K562 (cell line): ENCODE measurements around the gene TPRG1L. TPM values are rescaled to one million over a fixed set of nuclear protein-coding genes. Genes with fewer than 3 reads are reported as not detected.
A peak's percentile ranks its signal among the peaks of the same experiment; 100 is the strongest.

Experiments used
- ATAC-seq: fragments of 200-7000 bp; cut with Tn5 transposase; 3 replicates; pipeline ENCODE4 v1.9.1; 2020; ENCODE audit warnings: moderate library complexity
- BruUV-seq: library from RNA; stranded (reverse); fragments of 400-500 nt; replicated peaks from 2 replicates; lab custom pipeline; 2021; lab: Mats Ljungman, UMichigan
- CTCF ChIA-PET: fragments of 300-600 bp; formaldehyde crosslinking; extraction: SDS; loops from one replicate; lab custom pipeline; 2021; ENCODE audit warnings: low intra/inter-chr PET ratio; lab: Yijun Ruan, JAX
- POLR2A ChIA-PET: fragments of 300-600, 350-650 bp; sonication (Branson Sonifier 250); formaldehyde crosslinking; extraction: SDS; loops from one replicate; lab custom pipeline; 2021; ENCODE audit warnings: antibody characterized with exemption, inconsistent platforms; lab: Yijun Ruan, JAX
- DNase-seq, 4 experiments: peaks; one replicate each; pipeline versions ENCODE4 v3.0.0 to v3.0.0-alpha.2; 2011 to 2018; ENCODE audit warnings: low spot score in 3 of 4, mixed read lengths in 3 of 4; ENCODE audit errors: extremely low read depth in 1 of 4
- FAIRE-seq: peaks from 2 replicates; lab custom pipeline; 2011; peaks lifted over from hg19 to GRCh38; lab: Jason Lieb, UNC
- H2AFZ ChIP-seq: 2 replicates; pipeline ENCODE4 v1.6.0; 2011; ENCODE audit warnings: low read depth, low read length, control low read depth, inconsistent platforms
- H3K27ac ChIP-seq: fragments of 200-600 bp; 3 replicates; pipeline ENCODE4 v1.8.0; 2011; ENCODE audit warnings: low read depth, mild to moderate bottlenecking, control low read depth, inconsistent platforms, low read length, moderate library complexity, mixed read lengths; ENCODE audit errors: extremely low read depth
- H3K27me3 ChIP-seq, 2 experiments: fragments of 300-600 bp in 1 of 2; 2 replicates in 1 of 2; 3 replicates in 1 of 2; pipeline versions ENCODE4 v1.6.0 to v1.8.0; 2011; ENCODE audit warnings: inconsistent platforms in 2 of 2, low read length in 2 of 2, mild to moderate bottlenecking in 1 of 2, mixed read lengths in 1 of 2, moderate library complexity in 1 of 2; ENCODE audit not compliant: control insufficient read depth in 2 of 2, insufficient read depth in 2 of 2
- H3K36me3 ChIP-seq: fragments of 300-600 bp; 3 replicates; pipeline ENCODE4 v1.8.0; 2011; ENCODE audit warnings: mild to moderate bottlenecking, low read length, inconsistent platforms; ENCODE audit not compliant: control insufficient read depth, insufficient read depth
- H3K4me1 ChIP-seq, 2 experiments: fragments of 200-600 bp in 1 of 2; replicated peaks in 1 of 2; 2 replicates in 1 of 2; 3 replicates in 1 of 2; pipeline versions ENCODE4 v1.5.1 to v1.8.0; 2011; ENCODE audit warnings: inconsistent platforms in 2 of 2, low read length in 2 of 2, mild to moderate bottlenecking in 1 of 2, mixed read lengths in 1 of 2, moderate library complexity in 1 of 2; ENCODE audit not compliant: control insufficient read depth in 2 of 2, insufficient read depth in 2 of 2
- H3K4me2 ChIP-seq: 2 replicates; pipeline ENCODE4 v1.6.1; 2011; ENCODE audit warnings: low read length, control low read depth, inconsistent platforms, mixed read lengths; ENCODE audit not compliant: insufficient read depth
- H3K4me3 ChIP-seq: fragments of 200-600 bp; sonication (generic), shearing (Covaris generic); 2 replicates; pipeline ENCODE4 v1.5.1; 2016; ENCODE audit warnings: control low read depth, inconsistent platforms
- H3K79me2 ChIP-seq: fragments of 200-600 bp; 3 replicates; pipeline ENCODE4 v1.8.0; 2011; ENCODE audit warnings: low read length, inconsistent platforms; ENCODE audit not compliant: control insufficient read depth, insufficient read depth
- H3K9ac ChIP-seq, 2 experiments: 2 replicates each; pipeline versions ENCODE4 v1.6.0 to v1.6.1; 2011; ENCODE audit warnings: low read depth in 2 of 2, low read length in 2 of 2, control low read depth in 1 of 2, inconsistent platforms in 1 of 2, mild to moderate bottlenecking in 1 of 2, mixed read lengths in 1 of 2; ENCODE audit not compliant: insufficient read depth in 1 of 2
- H3K9me1 ChIP-seq: one replicate; pipeline ENCODE4 v1.6.0; 2011; ENCODE audit warnings: inconsistent platforms, mild to moderate bottlenecking, low read length, moderate library complexity; ENCODE audit not compliant: control insufficient read depth, insufficient read depth
- H3K9me3 ChIP-seq: replicated peaks from 2 replicates; pipeline ENCODE4 v1.5.1; 2011; ENCODE audit warnings: low read depth, low read length, inconsistent platforms; ENCODE audit not compliant: control insufficient read depth, insufficient read depth
- H4K20me1 ChIP-seq: replicated peaks from 2 replicates; pipeline ENCODE4 v1.6.1; 2011; ENCODE audit warnings: low read length, inconsistent platforms, mixed read lengths; ENCODE audit not compliant: control insufficient read depth, insufficient read depth
- AFF4 ChIP-seq: sonication (generic); formaldehyde crosslinking; IDR thresholded peaks from 2 replicates; pipeline ENCODE4 v1.8.0; 2023; ENCODE audit warnings: mild to moderate bottlenecking, missing genetic modification reagents
- COPS2 ChIP-seq: fragments of 450-650 bp; conservative IDR thresholded peaks from 2 replicates; pipeline ENCODE4 v1.6.1; 2016; ENCODE audit warnings: mild to moderate bottlenecking, moderate library complexity
- EP400 ChIP-seq: fragments of 450-650 bp; IDR thresholded peaks from 2 replicates; pipeline ENCODE4 v1.6.1; 2017; ENCODE audit warnings: antibody characterized with exemption, mild to moderate bottlenecking, moderate library complexity
- POLR2B ChIP-seq: fragments of 450-650 bp; IDR thresholded peaks from 2 replicates; pipeline ENCODE4 v1.6.1; 2018; ENCODE audit warnings: low read depth; ENCODE audit not compliant: partially characterized antibody
- RBBP5 ChIP-seq: fragments of 200-600 bp; sonication (generic); IDR thresholded peaks from 2 replicates; pipeline ENCODE4 v1.6.1; 2012; ENCODE audit warnings: borderline replicate concordance, mild to moderate bottlenecking, low read length, control low read depth, inconsistent platforms; ENCODE audit not compliant: insufficient read depth, poor library complexity, severe bottlenecking
- RBM25 ChIP-seq: fragments of 200-400 bp; formaldehyde crosslinking; IDR thresholded peaks from 2 replicates; pipeline ENCODE4 v1.6.1; 2018; ENCODE audit warnings: low read length, low read depth, moderate library complexity; ENCODE audit not compliant: severe bottlenecking
- SMAD4 ChIP-seq: fragments of 250-450 bp; sonication (Bioruptor Pico); conservative IDR thresholded peaks from 2 replicates; pipeline ENCODE4 v1.8.0; 2021; ENCODE audit warnings: inconsistent platforms, mild to moderate bottlenecking, moderate library complexity
- ZNF140 ChIP-seq: fragments of 250-450 bp; sonication (Bioruptor Pico); IDR thresholded peaks from 2 replicates; pipeline ENCODE4 v1.8.0; 2021; ENCODE audit warnings: moderate library complexity, mild to moderate bottlenecking, inconsistent platforms
- ZNF239 ChIP-seq: fragments of 250-450 bp; sonication (Bioruptor Pico); IDR thresholded peaks from 2 replicates; pipeline ENCODE4 v1.4.0; 2020; ENCODE audit warnings: mild to moderate bottlenecking
- ZNF655 ChIP-seq: fragments of 250-450 bp; sonication (Bioruptor Pico); IDR thresholded peaks from 2 replicates; pipeline ENCODE4 v1.5.0; 2021
- WGBS: fragments of 100-300 bp; shearing (Covaris generic); methylation state at CpG from one replicate; pipeline ENCODE4 v1.1.6; 2016; ENCODE audit warnings: low coverage, mixed read lengths; ENCODE audit not compliant: insufficient coverage; ENCODE audit errors: missing lambda C conversion rate; 5-methylcytosine and 5-hydroxymethylcytosine counted together
- in situ Hi-C: fragments of 300-500 bp; cut with MboI; formaldehyde crosslinking; loops from 4 replicates; pipeline ENCODE4 v1.15.0; 2018; ENCODE audit warnings: inconsistent platforms, mixed read lengths
- intact Hi-C: fragments of 100-400 bp; cut with micrococcal nuclease; formaldehyde crosslinking; loops from 2 replicates; pipeline ENCODE4 v1.14.2; 2022
- polyA plus RNA-seq, 8 experiments: library from polyadenylated mRNA; depleted of rRNA in 4 of 8; stranded (reverse) in 5 of 8; unstranded in 3 of 8; fragments of >200 nt; fragmentation: Nextera tagmentation in 2 of 8; fragmentation: Illumina TruSeq in 1 of 8; extraction: Ambion mirVana in 2 of 8; extraction: Trizol in 1 of 8; gene quantifications; 2 replicates each; pipeline versions ENCODE4 v1.2.1 to v1.2.3, GENCODE V29; 2011 to 2014; ENCODE audit warnings: inconsistent platforms in 1 of 8, missing spikeins in 1 of 8
- total RNA-seq, 7 experiments: library from RNA; depleted of rRNA in 6 of 7; stranded (reverse); fragments of >200 nt in 6 of 7; fragmentation: Illumina TruSeq in 2 of 7; extraction: Trizol in 2 of 7; gene quantifications; 2 replicates each; pipeline versions ENCODE4 v1.2.1 to v1.2.3, GENCODE V29; 2011 to 2021; ENCODE audit warnings: low replicate concordance in 1 of 7

The TPRG1L gene
- total and polyA plus RNA-seq, 9 of the 15 experiments (the other 6 are each of a cell fraction or from before 2014, with no cell fraction given): 1.6 to 11.0 (median 6.2) TPM

- POLR2A ChIA-PET: interaction anchor here (0.6 to 2.9 kb wide), 3 partner anchors 11 to 177 kb away, joined by 3 to 8 read pairs (median 4); no protein-coding TSS in a partner anchor
- H2AFZ ChIP-seq: no peak overlapping the region
- CTCF ChIA-PET: no interaction called here
- no peak for ATAC-seq
- H3K4me2 ChIP-seq: no peak overlapping the region
- H3K9me1 ChIP-seq: no peaks in the 10 kb centered on the region
- in situ Hi-C loops: no loop called here
- no peaks in the 10 kb centered on the region for H3K27me3 ChIP-seq
- H3K27ac ChIP-seq: no peak overlapping the region
- H3K36me3 ChIP-seq: peaks cover 54% of the 10 kb centered on the region; the same call in 1 of the 3 replicates
- H3K4me1 ChIP-seq: peaks cover 1 to 15% of the 10 kb centered on the region in 2 experiments; a peak in 3 of 5 replicates
- no peak overlapping the region for H3K4me3 ChIP-seq
- FAIRE-seq: no peak
- 0 out of 4 replicates have a peak overlapping the region, but pooled peaks of 1 of the 2 experiments have one; percentile 36 for H3K9ac ChIP-seq
- 60% methylated on average over 9 of the region's 9 CpGs for WGBS
- H3K79me2 ChIP-seq: no peaks in the 10 kb centered on the region
- no TSS peak for BruUV-seq
- intact Hi-C loops: no loop called here
- DNase-seq: no peak
- no peaks in the 10 kb centered on the region for H4K20me1 ChIP-seq
- no peaks in the 10 kb centered on the region for H3K9me3 ChIP-seq
- TF ChIP-seq EP400 (no peak), COPS2 (no peak), ZNF239 (CRISPR knock-in tag) (no peak), RBM25 (no peak), SMAD4 (no peak), RBBP5 (no peak), ZNF140 (no peak), POLR2B (no peak), ZNF655 (CRISPR knock-in tag) (no peak), AFF4 (CRISPR knock-in tag) (no peak)
Observed at GRCh38 chr1:3630914-3631313, 6.1 kb downstream of the TPRG1L start.
